T47D (cell line): ENCODE results near the gene KCNJ6.
"Not testable (repeated sequence)": the region's sequence is repeated elsewhere in the genome, so short reads cannot be mapped to it uniquely, and the experiment has no call there.

ENCODE experiments used
- DNase-seq, 2 experiments: peaks; one replicate each; pipeline versions ENCODE4 v3.0.0 to v3.0.0-alpha.2; 2011 to 2012; ENCODE audit warnings: low read depth in 1 of 2, low spot score in 1 of 2
- JUND ChIP-seq: IDR thresholded peaks from 2 replicates; pipeline ENCODE4 v1.6.1; 2012; ENCODE audit warnings: low read depth
- in situ Hi-C: cut with HindIII; loops from 2 replicates; pipeline ENCODE4 v1.10.0; 2016; ENCODE audit warnings: low sequenced_read_pairs, low pct_unique_long_range_greater_than_20kb

KCNJ6 gene

GRCh38 chr21:37587635-37588177, 328.6 kb downstream of the KCNJ6 start:
- no peak for DNase-seq
- in situ Hi-C loops: no loop called here
- no peak for TF ChIP-seq JUND

GRCh38 chr21:37587203-37587602, 329.1 kb downstream of the KCNJ6 start:
- no peak for TF ChIP-seq JUND
- in situ Hi-C loops: no loop called here
- DNase-seq: no peak

GRCh38 chr21:37582590-37582989, 333.7 kb downstream of the KCNJ6 start:
- in situ Hi-C loops: no loop called here
- TF ChIP-seq JUND: no peak
- DNase-seq: peak; percentile 21 to 78

- no peak for DNase-seq
- in situ Hi-C loops: no loop called here
- TF ChIP-seq JUND: no peak
Observed at GRCh38 chr21:37580666-37581065, 335.6 kb downstream of the KCNJ6 start.

GRCh38 chr21:37579356-37579755, 336.9 kb downstream of the KCNJ6 start:
- TF ChIP-seq JUND: no peak
- DNase-seq: no peak
- in situ Hi-C loops: no loop called here

- no peak for TF ChIP-seq JUND
- in situ Hi-C loops: no loop called here
- no peak for DNase-seq
Observed at GRCh38 chr21:37578471-37579126, 337.7 kb downstream of the KCNJ6 start.

GRCh38 chr21:37576929-37577328, 339.3 kb downstream of the KCNJ6 start:
- in situ Hi-C loops, DNase-seq: not testable (repeated sequence)

- no peak for TF ChIP-seq JUND
- no peak for DNase-seq
- in situ Hi-C loops: no loop called here
Observed at GRCh38 chr21:37575580-37575979, 340.7 kb downstream of the KCNJ6 start.

- in situ Hi-C loops: no loop called here
- TF ChIP-seq JUND: no peak
- no peak for DNase-seq
Observed at GRCh38 chr21:37574751-37575150, 341.5 kb downstream of the KCNJ6 start.

- no peak for TF ChIP-seq JUND
- no peak for DNase-seq
- in situ Hi-C loops: no loop called here
Observed at GRCh38 chr21:37574316-37574715, 341.9 kb downstream of the KCNJ6 start.

- TF ChIP-seq JUND: no peak
- no peak for DNase-seq
- in situ Hi-C loops: no loop called here
Observed at GRCh38 chr21:37571442-37571841, 344.8 kb downstream of the KCNJ6 start.

- in situ Hi-C loops: no loop called here
- TF ChIP-seq JUND: no peak
- DNase-seq: no peak
Observed at GRCh38 chr21:37568916-37569315, 347.3 kb downstream of the KCNJ6 start.

- no peak for TF ChIP-seq JUND
- no peak for DNase-seq
- in situ Hi-C loops: no loop called here
Observed at GRCh38 chr21:37568415-37568814, 347.8 kb downstream of the KCNJ6 start.
